C4-2B (cell line): ENCODE results near the gene PILRB.
"Not testable (repeated sequence)": the region's sequence is repeated elsewhere in the genome, so short reads cannot be mapped to it uniquely, and the experiment has no call there.

Source experiments
- H3K27ac ChIP-seq: fragments of 450-650 bp; 2 replicates; pipeline ENCODE4 v1.5.1; 2017
- ZFX ChIP-seq: fragments of 450-650 bp; IDR thresholded peaks from 2 replicates; pipeline ENCODE4 v1.6.1; 2017
- TF ChIP-seq, protein P1 (sequence below): fragments of 450-650 bp; conservative IDR thresholded peaks from 2 replicates; pipeline ENCODE4 v1.5.1; 2017; ENCODE audit warnings: mild to moderate bottlenecking

PILRB gene

DNA sequence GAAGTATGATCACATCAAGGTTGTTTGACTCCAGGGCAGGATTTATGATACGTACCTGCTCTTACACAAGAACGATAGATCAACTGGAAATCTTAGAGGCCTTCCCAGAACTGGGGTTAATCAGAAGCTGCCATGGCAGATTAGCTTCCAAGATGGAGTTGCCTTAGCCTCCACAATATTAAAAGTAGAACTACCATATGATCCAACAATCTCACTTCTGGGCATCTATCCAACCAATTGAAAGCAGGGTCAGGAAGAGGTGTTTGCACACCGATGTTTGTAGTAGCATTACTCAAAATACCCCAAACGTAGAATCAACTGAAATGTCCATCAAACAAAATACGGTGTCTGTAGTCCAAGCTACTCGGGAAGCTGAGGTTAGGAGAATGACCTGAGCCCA is 6.6 kb downstream of the PILRB start:
- TF ChIP-seq, protein P1, sequence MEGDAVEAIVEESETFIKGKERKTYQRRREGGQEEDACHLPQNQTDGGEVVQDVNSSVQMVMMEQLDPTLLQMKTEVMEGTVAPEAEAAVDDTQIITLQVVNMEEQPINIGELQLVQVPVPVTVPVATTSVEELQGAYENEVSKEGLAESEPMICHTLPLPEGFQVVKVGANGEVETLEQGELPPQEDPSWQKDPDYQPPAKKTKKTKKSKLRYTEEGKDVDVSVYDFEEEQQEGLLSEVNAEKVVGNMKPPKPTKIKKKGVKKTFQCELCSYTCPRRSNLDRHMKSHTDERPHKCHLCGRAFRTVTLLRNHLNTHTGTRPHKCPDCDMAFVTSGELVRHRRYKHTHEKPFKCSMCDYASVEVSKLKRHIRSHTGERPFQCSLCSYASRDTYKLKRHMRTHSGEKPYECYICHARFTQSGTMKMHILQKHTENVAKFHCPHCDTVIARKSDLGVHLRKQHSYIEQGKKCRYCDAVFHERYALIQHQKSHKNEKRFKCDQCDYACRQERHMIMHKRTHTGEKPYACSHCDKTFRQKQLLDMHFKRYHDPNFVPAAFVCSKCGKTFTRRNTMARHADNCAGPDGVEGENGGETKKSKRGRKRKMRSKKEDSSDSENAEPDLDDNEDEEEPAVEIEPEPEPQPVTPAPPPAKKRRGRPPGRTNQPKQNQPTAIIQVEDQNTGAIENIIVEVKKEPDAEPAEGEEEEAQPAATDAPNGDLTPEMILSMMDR, result no peak
- TF ChIP-seq ZFX, result no peak
- H3K27ac ChIP-seq, result no peak overlapping the region

DNA sequence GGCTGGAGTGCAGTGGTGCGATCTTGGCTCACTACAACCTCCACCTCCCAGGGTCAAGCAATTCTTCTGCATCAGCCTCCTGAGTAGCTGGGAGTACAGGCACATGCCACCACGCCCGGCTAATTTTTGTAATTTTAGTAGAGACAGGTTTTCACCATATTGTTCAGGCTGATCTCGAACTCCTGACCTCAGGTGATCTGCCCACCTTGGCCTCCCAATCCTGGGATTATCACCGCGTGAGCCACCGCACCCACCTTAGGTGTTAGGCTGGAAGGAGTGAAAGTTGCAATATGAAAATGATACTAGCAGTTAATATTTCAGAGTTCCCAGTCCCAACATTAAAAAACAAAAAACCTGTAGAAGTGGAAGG is 8.1 kb downstream of the PILRB start:
- not testable (repeated sequence) for H3K27ac ChIP-seq

DNA sequence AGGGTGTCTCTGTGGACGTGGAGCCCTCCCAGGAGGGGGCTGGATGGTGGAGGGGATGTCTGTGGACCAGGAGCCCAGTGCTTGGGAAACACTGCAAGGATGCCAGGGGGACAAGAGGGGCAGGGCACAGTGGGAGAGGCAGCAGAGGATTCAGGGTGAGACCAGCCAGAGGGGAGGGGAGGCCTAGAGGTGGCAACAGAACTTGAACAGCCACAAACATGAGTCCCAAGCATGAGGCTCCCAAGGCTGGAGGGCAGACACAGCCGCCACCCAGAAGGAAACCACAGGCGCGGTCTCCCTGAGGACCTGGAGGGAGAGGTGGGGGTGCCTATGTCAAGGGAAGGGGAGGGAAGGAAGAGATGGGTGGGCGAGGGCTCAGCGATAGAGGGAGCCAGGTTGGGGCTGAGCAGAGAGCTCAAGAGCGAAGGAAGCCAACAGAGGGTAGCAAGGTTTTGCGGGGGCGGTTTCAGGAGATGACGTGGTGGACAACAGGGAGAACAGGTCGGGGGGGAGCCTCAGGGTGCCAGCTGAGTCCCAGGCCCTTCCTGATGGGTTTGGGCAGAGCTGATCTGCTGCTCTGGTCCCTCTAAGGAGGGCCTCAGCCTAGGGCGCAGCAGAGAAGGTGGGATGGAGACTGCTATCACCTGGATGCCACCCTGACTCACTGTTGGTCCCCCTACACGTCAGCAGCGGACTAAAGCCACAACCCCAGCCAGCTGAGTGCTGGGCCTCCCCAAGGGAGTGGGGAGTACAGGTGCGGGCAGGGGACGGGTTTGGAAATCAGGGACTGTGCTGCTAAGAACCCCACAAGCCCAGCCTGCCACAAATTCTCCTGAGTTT is 8.7 kb downstream of the PILRB start:
- no peak overlapping the region for H3K27ac ChIP-seq
- no peak for TF ChIP-seq ZFX
- TF ChIP-seq, protein P1, result no peak

DNA sequence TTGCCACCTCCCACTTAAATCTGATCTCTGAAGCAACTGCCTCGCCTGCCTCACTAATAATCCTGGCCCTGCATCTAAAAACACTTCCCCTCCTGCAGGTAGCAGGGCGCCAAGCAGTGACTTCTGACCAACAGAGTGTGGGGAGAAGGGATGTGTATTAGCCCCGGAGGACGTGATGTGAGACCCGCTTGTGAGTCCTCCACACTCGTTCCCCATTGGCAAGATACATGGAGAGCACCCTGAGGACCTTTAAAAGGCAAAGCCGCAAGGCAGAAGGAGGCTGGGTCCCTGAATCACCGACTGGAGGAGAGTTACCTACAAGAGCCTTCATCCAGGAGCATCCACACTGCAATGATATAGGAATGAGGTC is 9.3 kb downstream of the PILRB start:
- no peak for TF ChIP-seq ZFX
- TF ChIP-seq, protein P1, result no peak

DNA sequence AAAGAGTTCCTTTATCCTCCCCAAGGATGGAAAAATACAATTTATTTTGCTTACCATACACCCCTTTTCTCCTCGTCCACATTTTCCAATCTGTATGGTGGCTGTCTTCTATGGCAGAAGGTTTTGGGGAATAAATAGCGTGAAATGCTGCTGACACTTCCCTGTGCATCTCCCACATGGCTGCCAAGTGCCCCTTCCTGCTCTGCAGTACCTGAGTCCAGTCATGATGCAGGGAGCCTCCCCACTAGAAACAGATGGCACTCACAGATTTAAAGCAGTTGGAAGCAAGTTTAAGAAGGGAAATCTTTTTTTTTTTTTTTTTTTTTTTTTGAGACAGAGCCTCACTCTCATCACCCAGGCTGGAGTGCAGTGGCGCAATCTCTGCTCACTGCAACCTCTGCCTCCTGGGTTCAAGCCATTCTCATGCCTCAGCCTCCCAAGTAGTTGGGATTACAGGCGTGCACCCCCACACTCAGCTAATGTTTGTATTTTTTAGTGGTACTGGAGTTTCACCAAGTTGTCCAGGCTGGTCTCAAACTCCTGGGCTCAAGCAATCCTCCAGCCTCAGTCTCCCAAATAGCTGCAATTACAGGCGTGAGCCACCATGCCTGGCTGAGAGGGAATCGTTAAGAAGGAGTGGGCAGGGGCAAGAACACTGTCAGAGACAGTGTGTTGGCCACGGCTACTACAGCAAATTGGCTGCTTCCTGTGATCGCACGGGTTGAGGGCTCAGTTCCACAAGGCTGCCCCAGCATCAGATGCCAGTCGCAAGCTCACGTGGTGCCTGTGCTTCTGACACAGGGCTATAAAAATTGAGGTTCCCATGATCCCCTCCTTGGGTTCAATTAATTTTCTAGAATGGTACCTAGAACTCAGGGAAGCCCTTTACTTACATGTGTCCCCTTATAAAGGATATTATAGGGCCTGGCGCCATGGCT is 10.0 kb downstream of the PILRB start:
- TF ChIP-seq, protein P1, result no peak
- no peak for TF ChIP-seq ZFX
- no peak overlapping the region for H3K27ac ChIP-seq

More for the DNA sequence above, 9.3 kb downstream of the PILRB start:
- no peak overlapping the region for H3K27ac ChIP-seq

DNA sequence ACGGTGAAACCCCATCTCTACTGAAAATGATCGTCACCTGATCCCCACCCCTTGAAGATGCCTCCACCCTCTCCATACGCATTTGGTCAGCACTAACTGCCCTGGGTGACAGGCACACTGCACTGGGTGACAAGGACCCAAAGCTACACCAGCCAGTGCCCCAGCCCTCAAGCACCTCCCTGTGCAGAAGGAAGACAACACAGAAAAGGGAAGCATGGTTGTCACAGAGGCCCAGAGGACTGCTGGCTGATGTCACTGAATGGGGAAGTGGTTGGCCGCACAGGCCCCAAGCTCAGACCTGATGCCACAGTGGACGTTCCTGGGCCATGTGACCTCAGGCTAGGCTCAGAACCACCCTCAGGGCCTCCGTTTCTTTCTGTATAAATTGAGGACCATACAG is 11.2 kb downstream of the PILRB start:
- no peak for TF ChIP-seq ZFX
- TF ChIP-seq, protein P1, result no peak
- H3K27ac ChIP-seq, result no peak overlapping the region

DNA sequence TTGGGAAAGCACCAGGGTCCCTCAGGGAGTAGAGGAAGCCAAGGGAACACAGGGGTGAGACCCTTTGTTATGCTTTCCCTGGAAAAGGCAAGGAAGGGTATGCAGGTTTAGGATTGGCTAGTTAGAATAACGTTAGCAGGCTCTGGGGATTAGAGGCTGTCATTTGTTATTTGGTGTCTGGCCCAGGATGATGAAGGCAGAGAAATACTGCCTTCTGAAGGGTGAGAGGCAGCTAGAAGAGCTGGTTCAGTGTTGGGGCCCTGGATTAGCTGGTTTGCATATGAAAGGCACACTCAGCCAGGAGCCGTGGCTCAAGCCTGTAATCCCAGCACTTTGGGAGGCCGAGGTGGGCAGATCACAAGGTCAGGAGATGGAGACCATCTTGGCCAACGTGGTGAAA is 12.4 kb downstream of the PILRB start:
- H3K27ac ChIP-seq, result no peak overlapping the region
- TF ChIP-seq ZFX, result no peak
- TF ChIP-seq, protein P1, result no peak
